H9 (cell line): ENCODE results near the gene CCM2L. TPM values are rescaled to one million over a fixed set of nuclear protein-coding genes. Genes with fewer than 3 reads are reported as not detected.

Experiments used
- DNase-seq: peaks from one replicate; pipeline ENCODE4 v3.0.0-alpha.2; 2017
- H2AFZ ChIP-seq: one replicate; pipeline ENCODE4 v1.6.1; 2013; ENCODE audit warnings: mild to moderate bottlenecking, low read length, control low read depth, moderate library complexity
- H2AK5ac ChIP-seq: 2 replicates; pipeline ENCODE4 v1.6.1; 2013; ENCODE audit warnings: low read length, control low read depth, mixed read lengths; ENCODE audit not compliant: insufficient read length
- H2BK120ac ChIP-seq: one replicate; pipeline ENCODE4 v1.6.1; 2013; ENCODE audit warnings: low read depth, mild to moderate bottlenecking, low read length, control low read depth, inconsistent platforms; ENCODE audit not compliant: poor library complexity, severe bottlenecking
- H2BK12ac ChIP-seq: 2 replicates; pipeline ENCODE4 v1.6.1; 2013; ENCODE audit warnings: low read length, control low read depth, mixed read lengths, low read depth; ENCODE audit not compliant: insufficient read length
- H2BK15ac ChIP-seq: 2 replicates; pipeline ENCODE4 v1.6.1; 2013; ENCODE audit warnings: low read depth, low read length, control low read depth
- H2BK20ac ChIP-seq: one replicate; pipeline ENCODE4 v1.6.1; 2013; ENCODE audit warnings: low read depth, mild to moderate bottlenecking, low read length, control low read depth, inconsistent platforms; ENCODE audit not compliant: poor library complexity, severe bottlenecking
- H2BK5ac ChIP-seq: 2 replicates; pipeline ENCODE4 v1.6.1; 2013; ENCODE audit warnings: low read length, control low read depth, mixed read lengths; ENCODE audit not compliant: insufficient read length
- H3K14ac ChIP-seq: 2 replicates; pipeline ENCODE4 v1.6.1; 2013; ENCODE audit warnings: low read length, control low read depth; ENCODE audit not compliant: insufficient read depth
- H3K18ac ChIP-seq: 2 replicates; pipeline ENCODE4 v1.6.1; 2013; ENCODE audit warnings: low read depth, mild to moderate bottlenecking, mixed read lengths, low read length, control low read depth; ENCODE audit not compliant: insufficient read length
- H3K23ac ChIP-seq: 2 replicates; pipeline ENCODE4 v1.6.1; 2013; ENCODE audit warnings: low read length, control low read depth, mixed read lengths, low read depth; ENCODE audit not compliant: insufficient read length
- H3K23me2 ChIP-seq: 2 replicates; pipeline ENCODE4 v1.6.1; 2013; ENCODE audit warnings: low read depth, mild to moderate bottlenecking, mixed read lengths, low read length, control low read depth; ENCODE audit not compliant: insufficient read length, poor library complexity, severe bottlenecking
- H3K27ac ChIP-seq: 2 replicates; pipeline ENCODE4 v1.5.1; 2013; ENCODE audit warnings: low read length, control low read depth, mixed read lengths, low read depth; ENCODE audit not compliant: insufficient read length
- H3K27me3 ChIP-seq: 2 replicates; pipeline ENCODE4 v1.6.1; 2013; ENCODE audit warnings: low read length, control low read depth, inconsistent platforms; ENCODE audit not compliant: insufficient read depth
- H3K4ac ChIP-seq: 2 replicates; pipeline ENCODE4 v1.6.1; 2013; ENCODE audit warnings: low read depth, mild to moderate bottlenecking, control low read depth, inconsistent platforms, low read length, moderate library complexity
- H3K4me1 ChIP-seq: 2 replicates; pipeline ENCODE4 v1.6.1; 2013; ENCODE audit warnings: low read length, control low read depth, inconsistent platforms; ENCODE audit not compliant: insufficient read depth
- H3K4me2 ChIP-seq: 2 replicates; pipeline ENCODE4 v1.6.1; 2013; ENCODE audit warnings: low read length, control low read depth, mixed read lengths; ENCODE audit not compliant: insufficient read length, insufficient read depth
- H3K56ac ChIP-seq: 2 replicates; pipeline ENCODE4 v1.6.1; 2013; ENCODE audit warnings: low read depth, mild to moderate bottlenecking, mixed read lengths, low read length, control low read depth; ENCODE audit not compliant: insufficient read length
- H3K79me1 ChIP-seq: 2 replicates; pipeline ENCODE4 v1.6.1; 2013; ENCODE audit warnings: low read depth, mild to moderate bottlenecking, moderate library complexity, low read length, control low read depth, inconsistent platforms; ENCODE audit not compliant: insufficient read depth, poor library complexity, severe bottlenecking
- H3K79me2 ChIP-seq: 2 replicates; pipeline ENCODE4 v1.6.1; 2013; ENCODE audit warnings: low read length, control low read depth, inconsistent platforms; ENCODE audit not compliant: insufficient read depth
- H3K9ac ChIP-seq: 2 replicates; pipeline ENCODE4 v1.6.1; 2013; ENCODE audit warnings: low read length, control low read depth, mixed read lengths; ENCODE audit not compliant: insufficient read length; ENCODE audit errors: extremely low read depth
- H3K9me3 ChIP-seq: one replicate; pipeline ENCODE4 v1.6.1; 2013; ENCODE audit warnings: low read depth, low read length, inconsistent platforms; ENCODE audit not compliant: control insufficient read depth
- H3T11ph ChIP-seq: one replicate; pipeline ENCODE4 v1.6.1; 2013; ENCODE audit warnings: mild to moderate bottlenecking, low read length, control low read depth, inconsistent platforms
- H4K20me1 ChIP-seq: one replicate; pipeline ENCODE4 v1.6.1; 2013; ENCODE audit not compliant: control insufficient read depth, insufficient read length, insufficient read depth
- H4K5ac ChIP-seq: 2 replicates; pipeline ENCODE4 v1.6.1; 2013; ENCODE audit warnings: low read depth, mild to moderate bottlenecking, mixed read lengths, low read length, control low read depth; ENCODE audit not compliant: insufficient read length
- H4K8ac ChIP-seq: replicated peaks from 2 replicates; pipeline ENCODE4 v1.6.1; 2013; ENCODE audit warnings: low read length, control low read depth, mixed read lengths, low read depth; ENCODE audit not compliant: insufficient read length
- H4K91ac ChIP-seq: 2 replicates; pipeline ENCODE4 v1.6.1; 2013; ENCODE audit warnings: low read depth, mild to moderate bottlenecking, moderate library complexity, mixed read lengths, low read length, control low read depth; ENCODE audit not compliant: insufficient read length
- H3K27ac Mint-ChIP-seq, 3 experiments: 2 replicates in 2 of 3; 3 replicates in 1 of 3; pipeline ENCODE4 v1.8.0; 2020 to 2021; ENCODE audit warnings: mixed read lengths in 3 of 3, mild to moderate bottlenecking in 1 of 3, moderate library complexity in 1 of 3
- H3K27me3 Mint-ChIP-seq: 2 replicates; pipeline ENCODE4 v1.8.0; 2021; ENCODE audit warnings: low read depth, mild to moderate bottlenecking, moderate library complexity, mixed read lengths
- H3K36me3 Mint-ChIP-seq, 3 experiments: 2 replicates in 2 of 3; 3 replicates in 1 of 3; pipeline ENCODE4 v1.8.0; 2020 to 2021; ENCODE audit warnings: low read depth in 3 of 3, mixed read lengths in 3 of 3; ENCODE audit not compliant: insufficient read depth in 1 of 3
- H3K4me1 Mint-ChIP-seq, 2 experiments: 2 replicates each; pipeline ENCODE4 v1.8.0; 2020; ENCODE audit warnings: mixed read lengths in 2 of 2
- H3K4me3 Mint-ChIP-seq, 2 experiments: 2 replicates in 1 of 2; 3 replicates in 1 of 2; pipeline ENCODE4 v1.8.0; 2020 to 2021; ENCODE audit warnings: mild to moderate bottlenecking in 2 of 2, mixed read lengths in 2 of 2, moderate library complexity in 1 of 2
- H3K9me3 Mint-ChIP-seq, 2 experiments: 2 replicates in 1 of 2; 3 replicates in 1 of 2; pipeline ENCODE4 v1.8.0; 2020; ENCODE audit warnings: mild to moderate bottlenecking in 2 of 2, mixed read lengths in 2 of 2, moderate library complexity in 1 of 2
- CTCF ChIP-seq: fragments of 200-600 bp; sonication (generic); conservative IDR thresholded peaks from 3 replicates; pipeline ENCODE4 v1.8.0; 2021; ENCODE audit warnings: antibody characterized with exemption, mild to moderate bottlenecking
- WGBS: extraction: QIAGEN DNeasy Blood & Tissue Kit; methylation state at CpG from one replicate; pipeline ENCODE4 v1.1.7; 2013; ENCODE audit warnings: missing lambda C conversion rate, low lambda C conversion rate, mixed read lengths; ENCODE audit not compliant: insufficient read length; ENCODE audit errors: extremely low coverage; 5-methylcytosine and 5-hydroxymethylcytosine counted together
- total RNA-seq: library from RNA; stranded (reverse); gene quantifications from 2 replicates; pipeline ENCODE4 v1.2.1, GENCODE V29; 2021

The CCM2L gene
- total RNA-seq, 1 experiment from 2014 or later, result 4.6 TPM

DNA sequence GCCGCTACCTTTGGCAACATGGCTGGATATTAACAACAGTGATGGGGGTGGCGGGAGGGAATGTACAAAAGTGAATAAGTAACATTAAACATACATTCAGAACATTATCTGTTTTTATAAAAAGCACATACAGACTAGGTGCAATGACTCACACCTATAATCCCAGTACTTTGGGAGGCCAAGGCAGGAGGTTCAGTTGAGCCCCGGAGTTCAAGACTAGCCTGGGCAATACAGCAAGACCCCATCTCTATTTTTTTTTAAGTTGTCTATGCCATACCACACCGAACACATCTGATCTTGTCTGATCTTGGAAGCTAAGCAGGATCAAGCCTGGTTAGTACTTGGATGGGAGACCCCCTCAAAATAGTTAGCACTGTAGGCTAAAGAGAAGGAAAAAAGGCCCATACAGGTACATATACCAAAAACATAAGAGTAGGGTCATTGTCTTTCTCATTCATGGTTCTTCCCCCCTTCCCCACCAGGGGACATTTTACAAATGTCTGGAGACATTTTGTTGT, 40.1 kb downstream of the CCM2L start:
- Histone ChIP-seq H3K4me1 (no peaks in the 10 kb centered on the region), H2AFZ (no peak overlapping the region), H3K79me2 (no peaks in the 10 kb centered on the region), H2BK15ac (no peak overlapping the region), H3K56ac (no peak overlapping the region), H3K9me3 (no peaks in the 10 kb centered on the region), H3K79me1 (no peaks in the 10 kb centered on the region), H2BK12ac (no peak overlapping the region), H3K27ac (no peak overlapping the region), H4K20me1 (no peaks in the 10 kb centered on the region), H3K23me2 (peaks cover 20% of the 10 kb centered on the region), H3T11ph (no peak overlapping the region), H4K91ac (no peak overlapping the region), H4K8ac (no peak overlapping the region), H2AK5ac (no peak overlapping the region), H2BK120ac (no peak overlapping the region), H3K4me2 (no peak overlapping the region), H3K18ac (no peak overlapping the region), H2BK20ac (no peak overlapping the region), H2BK5ac (no peak overlapping the region), H3K14ac (no peak overlapping the region), H3K9ac (no peak overlapping the region), H3K27me3 (peaks cover 12% of the 10 kb centered on the region; the same call in 1 of the 2 replicates), H4K5ac (no peak overlapping the region), H3K23ac (no peak overlapping the region), H3K4ac (no peak overlapping the region)
- Mint-ChIP-seq H3K4me1 (peaks cover 23 to 24% of the 10 kb centered on the region in 2 experiments), H3K9me3 (no peaks in the 10 kb centered on the region), H3K27ac (no peak overlapping the region), H3K4me3 (peak overlapping the region in 1 of 2 experiments; percentile 88; a peak in 2 of 5 replicates), H3K27me3 (peaks cover 75% of the 10 kb centered on the region), H3K36me3 (no peaks in the 10 kb centered on the region; a peak in 1 of 7 replicates)
- 0 out of 3 replicates have a peak, but pooled peaks have one; percentile 12 for TF ChIP-seq CTCF
- DNase-seq, result no peak
- WGBS, result no CpG with 5 or more reads among the region's 4 CpGs
